GM18861 (cell line): Measurements from ENCODE around the gene MKX.
A peak's percentile ranks its signal among the peaks of the same experiment; 100 is the strongest.

Source experiments
- ATAC-seq: cut with Tn5 transposase; IDR thresholded peaks from one replicate; pipeline ENCODE4 v1.9.1; 2021; ENCODE audit not compliant: unreplicated experiment

Gene MKX

DNA sequence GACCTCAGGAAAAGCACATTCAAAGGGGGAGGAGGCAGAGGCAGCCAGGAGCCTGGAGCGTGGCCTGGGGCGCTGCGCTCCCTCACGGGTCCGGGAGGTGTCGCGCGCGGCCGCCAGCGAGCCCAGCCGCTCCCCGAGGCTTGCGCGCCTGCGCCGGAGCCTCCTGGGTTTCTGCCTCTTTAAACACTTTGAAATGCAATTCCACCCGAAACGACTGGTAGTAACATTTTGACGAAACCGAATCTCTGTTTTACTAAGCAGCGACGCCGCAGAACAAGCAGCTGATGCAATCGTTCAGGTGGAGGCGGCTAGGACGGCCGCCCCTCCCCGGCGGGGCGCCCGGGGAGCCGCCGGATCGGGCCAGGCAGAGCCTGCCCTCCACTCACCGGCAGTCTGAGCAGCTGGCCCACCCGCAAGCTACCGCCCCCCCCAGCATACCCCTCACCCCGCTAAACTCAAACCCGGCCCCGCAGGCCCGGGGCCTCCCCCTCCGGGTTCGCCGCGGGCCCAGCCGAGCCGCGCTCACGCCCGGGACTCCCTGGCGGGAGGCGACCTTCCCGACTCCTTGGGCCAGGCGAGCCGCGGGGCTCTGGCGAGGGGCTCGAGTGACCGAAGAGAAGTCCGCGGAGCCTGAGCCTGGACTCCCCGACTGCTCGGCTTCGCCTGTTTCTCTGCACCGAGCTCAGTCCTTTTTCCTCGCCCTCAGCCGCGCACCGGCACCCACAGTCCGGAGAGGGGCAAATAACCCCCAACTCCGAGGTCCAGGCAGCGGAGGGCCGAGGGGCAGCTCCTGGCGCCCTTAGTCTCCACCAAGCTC, 3.2 kb downstream of the MKX start:
- ATAC-seq = peak; percentile 97

DNA sequence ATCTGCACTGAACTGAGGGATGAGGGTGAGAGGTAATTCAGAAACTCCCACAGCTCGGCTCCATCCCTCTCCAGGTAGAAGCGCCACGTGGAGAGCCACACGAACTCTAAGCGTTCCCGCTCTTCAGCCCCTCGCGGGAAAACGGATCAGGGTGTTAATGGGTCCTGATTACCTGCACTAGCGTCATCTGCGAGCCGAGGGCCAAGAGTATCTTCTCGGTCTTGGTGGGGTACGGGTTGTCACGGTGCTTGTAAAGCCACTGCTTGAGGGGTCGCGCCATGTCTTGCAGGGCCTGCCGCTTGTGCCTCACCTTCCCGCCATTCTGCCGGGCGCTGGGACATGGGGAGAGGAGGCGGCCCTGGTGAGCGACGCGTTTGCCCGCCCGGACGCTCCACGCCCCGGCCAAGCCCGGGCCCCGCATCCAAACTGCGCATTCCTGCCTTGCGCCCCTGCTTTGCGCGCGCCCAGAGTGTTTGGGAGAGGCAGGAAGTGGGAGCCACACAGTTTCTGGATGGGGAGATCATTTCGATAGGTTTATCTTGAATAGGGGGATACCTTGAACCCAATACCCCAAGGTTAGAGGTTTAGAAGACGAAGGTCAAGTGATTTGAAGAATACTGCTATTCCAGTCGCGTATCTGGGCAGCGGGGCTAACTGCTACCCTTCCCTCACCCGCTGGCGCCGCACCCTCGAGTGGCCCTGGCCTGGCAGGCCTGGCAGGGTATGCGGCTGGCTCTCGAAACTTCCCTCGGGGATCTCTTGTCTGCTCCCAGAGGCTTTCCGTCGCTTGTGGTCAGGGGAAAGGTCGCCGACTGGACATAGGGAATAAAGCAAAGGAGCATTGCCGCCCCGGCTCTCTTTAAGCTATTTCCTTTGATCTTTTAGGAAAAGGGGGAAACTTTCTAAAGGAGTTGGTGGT, 4.2 kb downstream of the MKX start:
- ATAC-seq = no peak

DNA sequence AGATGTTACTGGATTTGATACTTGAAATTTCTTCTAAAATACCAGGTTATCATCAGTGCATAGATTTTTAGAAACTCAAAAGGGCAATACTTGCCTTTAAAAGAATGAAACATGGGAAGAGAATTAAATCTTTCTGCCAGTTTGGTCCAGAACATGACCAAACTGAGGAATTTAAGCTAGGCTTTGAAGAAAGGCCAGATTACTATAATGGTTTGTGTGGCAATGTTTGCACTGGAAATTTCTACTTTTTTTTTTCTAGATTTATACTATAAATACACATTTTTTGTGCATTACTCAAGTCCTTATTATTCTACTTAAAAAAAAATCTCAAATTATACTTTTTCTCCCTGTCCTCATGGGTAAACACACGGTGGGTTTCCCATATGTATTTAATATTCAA, 9.2 kb downstream of the MKX start:
- ATAC-seq = no peak

DNA sequence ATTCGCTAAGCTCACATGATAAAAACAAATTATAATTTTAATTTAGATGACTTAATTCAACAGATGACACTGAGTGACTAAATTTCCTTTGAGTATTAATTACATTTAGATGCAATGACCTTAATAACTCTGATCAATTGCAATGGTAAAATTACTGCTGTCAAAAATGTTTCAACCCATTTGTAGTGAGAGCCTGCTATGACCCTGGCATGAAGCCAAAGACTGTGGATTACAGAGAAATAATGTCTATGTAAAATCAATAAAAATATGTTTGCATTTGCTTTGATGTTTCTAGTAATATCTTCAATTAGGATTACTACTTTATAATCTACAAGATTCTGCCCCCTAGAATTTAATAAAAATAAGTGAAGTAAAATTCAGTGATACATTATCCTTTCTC, 15.6 kb downstream of the MKX start:
- no peak for ATAC-seq

DNA sequence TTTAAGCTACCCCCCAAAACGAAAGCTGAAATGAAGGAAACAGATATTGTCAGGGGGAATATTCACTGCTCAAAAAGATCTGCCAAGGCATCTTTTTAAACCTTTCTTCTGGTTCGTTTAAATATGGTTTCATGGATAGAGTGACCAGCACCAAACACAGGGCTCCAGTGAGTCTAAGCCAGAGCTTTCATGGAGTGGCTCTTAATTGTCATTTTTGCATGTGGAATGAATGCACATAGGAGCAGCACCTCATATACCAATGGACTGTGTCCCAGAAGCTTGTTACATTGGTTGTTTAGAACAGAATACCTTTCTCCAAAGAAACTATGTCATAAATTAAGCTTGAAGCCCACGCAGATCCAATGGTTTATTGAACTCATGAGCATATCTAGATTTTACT, 17.3 kb downstream of the MKX start:
- ATAC-seq = no peak

DNA sequence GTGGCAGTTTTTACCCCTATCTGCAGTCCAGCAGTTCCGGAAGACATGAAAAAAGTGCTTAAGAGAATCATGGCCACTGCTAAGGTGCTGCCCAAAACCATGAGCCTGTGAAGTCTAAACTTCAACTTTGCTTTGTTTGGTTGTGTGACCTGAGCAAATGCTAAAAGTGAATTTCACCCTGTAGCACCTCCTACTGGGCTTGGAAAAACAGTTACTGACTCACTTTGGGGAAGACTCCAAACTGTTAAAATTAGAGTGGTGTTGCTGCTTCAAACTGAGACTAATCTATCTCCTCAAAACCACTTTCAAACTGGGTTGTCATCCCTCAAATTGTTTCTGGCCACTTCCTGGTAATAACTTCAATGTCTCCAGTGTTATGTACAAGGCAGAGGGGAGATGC, 21.3 kb downstream of the MKX start:
- no peak for ATAC-seq

DNA sequence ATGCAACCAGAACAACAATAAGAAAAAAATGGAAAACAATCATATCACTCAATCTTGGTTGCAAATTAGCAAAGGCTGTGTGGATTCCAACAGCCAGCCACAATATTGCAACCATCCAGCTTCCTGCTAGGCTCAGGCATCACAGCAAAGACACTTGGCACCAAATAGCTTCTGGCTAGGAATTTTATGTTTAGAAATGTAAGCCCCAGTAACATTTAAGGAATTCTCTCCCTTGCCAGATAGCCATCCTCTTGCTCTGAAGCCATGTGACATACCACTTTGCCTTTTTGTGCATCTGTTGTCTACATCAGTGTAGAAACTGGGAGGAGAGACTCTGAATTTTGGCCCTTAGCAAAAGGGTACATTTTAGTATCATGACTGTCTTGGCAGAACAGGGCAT, 22.2 kb downstream of the MKX start:
- ATAC-seq = no peak

DNA sequence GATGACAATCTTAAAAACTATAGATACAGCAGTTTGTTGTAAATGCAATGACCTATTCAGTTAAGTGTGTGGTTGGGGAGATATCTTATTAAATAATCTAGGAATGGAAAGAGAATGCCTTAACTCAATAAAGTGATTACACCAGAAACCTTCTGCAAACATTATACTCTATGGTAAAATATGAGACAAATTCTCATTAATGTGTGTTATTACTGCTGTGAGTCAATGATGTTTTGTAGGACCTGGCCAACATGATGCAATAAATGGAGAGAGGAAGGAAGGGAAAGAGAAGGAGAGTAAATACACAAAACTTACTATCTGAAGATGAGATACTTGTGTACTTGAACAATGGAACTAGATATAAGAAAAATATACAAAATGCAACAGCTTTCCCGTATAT, 25.1 kb downstream of the MKX start:
- no peak for ATAC-seq

DNA sequence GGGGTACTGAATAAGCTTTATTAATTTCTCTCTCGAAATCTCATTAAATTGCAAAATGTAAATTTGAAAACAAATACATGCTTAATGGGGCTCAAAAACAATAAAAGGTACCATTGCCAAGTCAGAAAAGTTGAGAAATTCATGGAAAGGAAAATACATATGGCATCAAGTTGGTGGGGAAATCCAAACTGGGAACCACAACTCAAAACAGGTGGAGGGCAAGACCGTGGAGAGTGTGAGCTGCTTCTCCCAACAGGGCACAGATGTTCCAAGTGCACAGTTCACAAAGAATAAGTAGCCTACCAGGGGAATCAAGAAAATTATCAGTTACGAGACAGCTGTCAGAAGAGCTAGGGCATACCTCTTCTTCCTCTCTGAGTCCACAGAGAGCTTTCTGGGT, 26.6 kb downstream of the MKX start:
- no peak for ATAC-seq

DNA sequence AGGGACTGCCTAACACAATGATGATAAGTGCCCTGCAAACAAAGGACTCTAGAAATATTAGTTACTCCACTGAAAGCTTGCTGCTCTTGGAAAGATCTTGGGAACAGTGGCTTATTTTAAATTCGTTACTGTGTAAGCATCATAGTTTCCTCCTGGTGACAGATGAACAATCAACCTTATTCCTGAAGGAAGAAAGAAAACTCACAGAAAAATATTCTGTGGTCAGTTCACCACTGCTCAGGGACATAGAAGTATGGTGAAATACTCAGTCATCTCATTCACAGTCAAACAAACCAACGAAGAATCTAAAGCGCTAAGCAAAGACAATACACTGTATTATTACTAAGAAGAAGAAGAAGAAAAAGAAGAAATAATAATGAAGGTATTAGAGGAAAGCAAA, 27.8 kb downstream of the MKX start:
- no peak for ATAC-seq

DNA sequence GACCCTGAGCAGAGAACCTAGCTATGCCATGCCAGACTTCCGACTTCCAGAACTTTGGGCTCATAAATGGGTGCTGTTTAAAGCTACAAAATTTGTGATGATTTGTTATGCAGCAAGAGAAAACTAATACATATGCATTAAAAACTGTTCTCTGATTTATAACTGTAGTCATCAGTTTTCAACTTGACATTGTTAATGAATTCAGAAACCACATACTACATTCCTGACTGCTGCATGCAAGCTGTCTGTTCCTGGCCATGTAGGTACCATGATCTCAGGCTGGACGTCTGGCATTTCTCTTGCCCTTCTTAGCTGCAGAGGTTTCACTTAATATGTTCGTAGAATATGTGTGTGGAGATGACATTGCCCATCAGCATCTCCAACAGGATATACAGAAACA, 28.4 kb downstream of the MKX start:
- ATAC-seq = no peak

DNA sequence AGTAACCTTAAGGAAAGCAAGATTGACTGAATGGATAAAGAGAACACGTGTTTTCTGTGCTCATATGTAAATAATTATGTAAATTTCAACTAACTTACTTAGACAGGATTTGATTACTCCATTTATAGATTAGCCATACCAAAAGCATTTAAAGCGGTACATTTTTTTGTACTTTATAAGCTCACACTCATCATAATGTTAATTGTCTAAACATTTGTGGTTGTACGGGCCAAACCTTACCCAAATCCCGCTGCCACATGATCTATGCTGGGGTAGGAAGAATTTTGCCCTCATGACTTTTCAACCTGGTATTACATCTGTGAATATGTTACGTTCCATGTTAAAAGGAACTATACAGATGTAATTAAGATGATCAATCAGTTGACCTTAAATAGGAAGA, 29.1 kb downstream of the MKX start:
- ATAC-seq = no peak

DNA sequence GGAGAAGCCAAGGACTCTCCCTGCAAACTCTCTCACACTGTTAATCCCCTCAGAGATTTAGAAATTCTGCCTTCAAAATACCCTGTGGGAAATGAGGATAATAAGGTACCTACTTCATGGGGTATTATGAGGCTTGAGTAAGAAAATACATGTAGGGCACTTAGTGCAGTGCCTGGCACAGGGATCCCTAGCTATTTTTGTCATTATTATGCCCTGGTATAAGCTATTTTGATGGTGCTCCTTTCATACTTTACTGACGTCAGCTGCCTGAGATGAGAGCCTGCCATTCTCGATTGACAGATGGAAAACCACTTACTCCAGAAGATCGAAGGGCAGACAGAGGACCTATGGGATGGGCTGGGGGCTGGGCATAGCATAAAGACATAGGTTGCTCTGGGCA, 30.1 kb downstream of the MKX start:
- ATAC-seq = no peak

DNA sequence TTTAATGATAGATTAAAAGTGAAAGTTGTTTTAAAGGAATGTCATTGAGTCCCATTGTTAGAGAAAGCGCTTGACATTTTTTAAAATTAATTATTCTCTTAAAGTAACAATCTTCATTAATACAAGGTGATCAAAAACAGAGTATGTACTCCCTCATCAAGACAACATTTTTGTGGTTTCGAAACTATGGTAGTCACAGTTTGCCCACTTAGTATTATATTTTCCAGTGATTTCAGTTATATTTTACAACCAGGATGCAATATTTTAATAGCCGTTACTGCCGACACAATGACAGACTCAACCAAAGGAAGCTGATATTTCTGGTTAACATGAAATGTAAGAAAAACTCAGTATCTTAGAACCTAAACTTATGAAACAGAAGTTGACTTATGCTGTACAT, 31.3 kb downstream of the MKX start:
- ATAC-seq = no peak

DNA sequence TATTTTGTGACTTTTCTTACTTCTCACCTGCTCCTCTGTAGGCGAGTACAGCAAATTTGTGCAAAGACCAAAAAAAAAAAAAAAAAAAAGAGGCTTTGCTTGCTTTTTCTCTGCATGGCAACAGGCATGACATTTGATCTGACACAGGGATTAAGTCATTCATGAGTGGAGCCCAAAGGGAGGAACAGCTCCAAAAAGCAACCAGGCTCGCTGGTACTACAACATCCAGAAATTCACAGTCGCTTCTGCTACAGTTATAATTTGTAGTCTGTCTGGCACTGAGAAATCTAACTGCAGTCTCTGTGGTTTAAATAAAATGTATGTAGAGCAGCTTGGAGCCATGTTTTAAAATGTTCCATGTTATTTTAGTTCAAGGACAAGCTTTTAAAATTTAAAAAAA, 31.7 kb downstream of the MKX start:
- no peak for ATAC-seq

DNA sequence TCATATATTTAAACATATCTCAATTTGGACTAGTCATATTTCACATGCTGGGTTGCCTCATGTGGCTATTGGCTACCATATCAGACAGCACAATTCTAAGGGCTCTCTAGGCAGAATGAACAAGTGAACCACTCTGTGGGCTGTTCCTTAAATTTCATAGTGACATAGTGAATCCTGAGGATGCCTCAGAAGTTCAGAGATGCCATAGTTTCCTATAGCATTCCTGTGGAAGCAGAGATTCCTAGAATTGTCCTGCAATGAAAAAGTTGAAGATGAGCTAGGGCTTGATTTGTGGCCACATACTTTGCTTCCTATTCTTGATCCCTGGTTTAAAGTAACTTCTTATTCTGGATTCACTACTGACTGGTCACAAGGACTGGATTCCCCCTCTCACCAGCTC, 35.6 kb downstream of the MKX start:
- ATAC-seq = no peak

DNA sequence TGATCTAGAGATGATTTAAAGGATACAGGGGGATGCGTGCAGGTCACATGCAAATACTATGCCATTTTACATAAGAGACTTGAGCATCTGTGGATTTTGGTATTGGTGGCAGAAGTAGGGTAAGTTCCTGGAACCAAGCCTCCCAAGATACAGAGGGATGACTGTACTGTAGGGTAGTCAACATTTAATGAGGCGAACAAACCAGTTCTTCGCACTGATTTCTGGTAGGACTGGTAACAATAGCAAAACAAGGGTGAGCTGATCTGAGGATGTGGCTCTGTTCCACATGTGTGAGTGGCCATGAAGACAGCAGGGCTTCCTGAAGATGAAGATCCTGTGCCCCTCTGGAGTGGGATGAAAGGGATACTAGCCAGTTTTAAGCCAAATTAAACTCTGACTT, 36.3 kb downstream of the MKX start:
- ATAC-seq = no peak

DNA sequence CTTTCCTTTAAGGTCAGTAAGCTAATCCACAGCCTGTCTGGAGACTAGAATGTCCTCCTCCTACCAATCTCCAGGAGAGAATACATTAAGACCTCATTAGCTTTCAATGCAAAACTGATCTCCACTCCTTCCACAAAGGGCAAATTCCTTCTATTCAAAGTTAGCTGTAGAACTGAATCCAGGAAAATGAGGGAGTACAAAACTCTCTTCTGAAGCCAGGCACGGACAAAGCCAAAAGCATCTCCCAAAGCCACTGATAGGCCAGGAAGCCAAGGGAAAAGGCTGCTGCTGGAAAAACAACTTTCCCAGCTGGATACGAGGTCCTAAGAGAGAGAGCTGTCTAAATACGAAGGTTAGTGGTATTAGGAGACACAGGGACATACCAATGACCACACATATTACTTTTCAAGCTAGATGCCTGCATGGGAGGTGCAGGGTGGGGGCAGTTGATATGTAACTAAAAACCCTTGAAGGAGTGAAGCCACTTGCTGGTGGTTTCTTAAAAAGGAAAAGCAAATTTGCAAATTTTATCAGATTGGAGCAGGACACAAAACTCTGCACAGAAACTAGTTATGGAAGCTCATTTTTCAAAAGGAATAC, 43.6 kb downstream of the MKX start:
- no peak for ATAC-seq

DNA sequence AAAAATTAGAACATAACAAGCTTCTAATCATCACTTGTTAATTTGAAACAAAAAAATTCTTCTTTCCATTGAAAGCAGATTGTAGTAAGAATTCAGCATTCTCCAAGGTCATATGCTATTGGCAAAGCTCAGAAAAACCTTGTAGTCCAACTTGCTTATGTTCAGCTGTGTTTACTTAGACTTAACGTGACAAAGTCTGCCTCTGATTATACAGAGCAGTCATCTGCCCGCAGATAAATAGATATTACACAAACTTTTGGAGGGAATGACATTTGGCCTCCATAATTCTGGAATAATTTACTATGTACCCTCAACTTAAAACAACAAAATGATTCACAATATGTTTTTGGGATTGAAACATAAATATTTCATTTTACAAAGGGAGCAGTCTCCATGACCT, 45.8 kb downstream of the MKX start:
- ATAC-seq = no peak

DNA sequence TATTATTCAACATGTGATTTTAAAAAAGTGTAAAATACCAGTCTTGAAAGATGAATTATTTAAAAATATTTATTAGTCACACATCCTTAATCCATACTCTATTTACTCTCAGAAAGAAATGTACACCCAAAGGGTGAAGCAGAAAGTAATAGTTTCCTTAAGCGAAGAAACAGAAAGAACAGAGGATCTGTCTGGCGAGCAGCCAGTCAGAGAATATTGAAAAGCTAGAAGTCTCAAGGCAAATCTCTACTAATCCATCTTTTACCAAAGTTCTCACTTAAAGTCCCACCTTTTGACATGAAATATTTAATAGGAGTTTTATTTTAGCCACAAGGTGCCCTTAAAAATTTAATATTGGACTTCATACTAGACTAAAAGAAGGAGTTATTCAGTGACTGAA, 46.7 kb downstream of the MKX start:
- ATAC-seq = no peak

DNA sequence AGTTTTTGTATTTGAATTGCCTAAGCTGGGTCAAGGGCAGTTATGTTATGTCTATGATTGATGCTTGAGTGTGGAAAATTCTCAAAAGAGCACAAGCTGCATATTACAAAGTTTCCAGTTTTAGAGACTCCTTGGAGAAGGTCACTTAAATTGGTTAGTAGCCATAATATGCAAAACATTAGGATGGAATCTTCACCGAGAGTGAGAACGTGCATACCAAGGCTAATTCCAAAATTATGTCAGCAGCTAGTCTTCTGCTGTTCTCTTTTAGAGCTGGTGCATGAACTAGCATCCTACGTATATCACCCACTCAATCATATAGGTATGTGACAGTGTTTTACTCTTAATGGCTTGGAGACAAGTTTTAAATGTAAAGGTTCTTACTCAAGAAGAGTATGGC, 49.2 kb downstream of the MKX start:
- no peak for ATAC-seq

DNA sequence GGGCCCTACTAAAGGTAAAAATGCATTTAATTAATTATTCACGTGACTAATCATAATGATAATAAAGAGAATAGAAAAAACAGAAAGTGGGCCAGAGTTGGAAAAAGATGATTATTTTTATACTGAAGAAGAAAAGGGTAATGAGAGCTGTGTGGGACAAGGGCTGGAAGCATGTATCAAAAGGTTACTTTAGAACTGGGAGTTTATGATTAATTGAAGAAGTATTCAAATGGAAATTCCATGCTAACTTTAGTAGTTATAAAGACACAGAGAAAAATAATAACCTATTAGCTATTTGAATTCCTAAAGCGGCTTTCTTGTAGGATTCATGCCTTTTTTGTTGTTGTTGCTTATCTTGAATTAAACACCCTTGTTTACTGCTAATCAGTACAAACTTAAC, 49.9 kb downstream of the MKX start:
- ATAC-seq = no peak
